Sigmoid colon (tissue), 7 donors: ENCODE results near the gene IL12B. TPM values are rescaled to one million over a fixed set of nuclear protein-coding genes. Genes with fewer than 3 reads are reported as not detected.

Source experiments
- DNase-seq: peaks from one replicate; pipeline ENCODE4 v3.0.0-alpha.2; 2019
- H3K27ac ChIP-seq, 4 donors: fragments of 200-600 bp; sonication (generic); one replicate each; pipeline ENCODE4 v1.5.1; 2016 to 2019; ENCODE audit warnings: mild to moderate bottlenecking in 1 of 4
- H3K27me3 ChIP-seq, 3 donors: fragments of 200-600 bp; sonication (generic); one replicate each; pipeline ENCODE4 v1.5.1; 2019; ENCODE audit warnings: mild to moderate bottlenecking in 1 of 3
- H3K36me3 ChIP-seq, 4 donors: fragments of 200-600 bp; sonication (generic); one replicate each; pipeline ENCODE4 v1.5.1; 2016 to 2019
- H3K4me1 ChIP-seq, 4 donors: fragments of 200-600 bp; sonication (generic); one replicate each; pipeline ENCODE4 v1.5.1; 2017 to 2019
- H3K4me3 ChIP-seq, 4 donors: fragments of 200-600 bp; sonication (generic); one replicate each; pipeline ENCODE4 v1.5.1; 2017 to 2019; ENCODE audit warnings: mild to moderate bottlenecking in 2 of 4, moderate library complexity in 1 of 4
- H3K9me3 ChIP-seq, 4 donors: fragments of 200-600 bp in 3 of 4; sonication (generic) in 3 of 4; one replicate each; pipeline versions ENCODE4 v1.5.1 to v1.6.1; 2013 to 2019
- CTCF ChIP-seq, 4 experiments: fragments of 450-650 bp in 3 of 4; fragments of 200-600 bp in 1 of 4; IDR thresholded peaks; one replicate each; pipeline ENCODE4 v1.5.1; 2016 to 2019; ENCODE audit warnings: antibody characterized with exemption in 4 of 4, mild to moderate bottlenecking in 3 of 4, moderate library complexity in 2 of 4
- EP300 ChIP-seq, 4 donors: sonication (generic); formaldehyde crosslinking; IDR thresholded peaks; one replicate each; pipeline ENCODE4 v1.6.1; 2017; ENCODE audit warnings: antibody characterized with exemption in 4 of 4
- POLR2A ChIP-seq, 2 donors: fragments of 450-650 bp; IDR thresholded peaks; one replicate each; pipeline ENCODE4 v1.6.1; 2016; ENCODE audit warnings: antibody characterized with exemption in 2 of 2, mild to moderate bottlenecking in 2 of 2, moderate library complexity in 2 of 2
- POLR2AphosphoS5 ChIP-seq, 4 donors: sonication (generic); formaldehyde crosslinking; IDR thresholded peaks; one replicate each; pipeline ENCODE4 v1.6.1; 2017; ENCODE audit warnings: antibody characterized with exemption in 4 of 4
- WGBS, 2 donors: extraction: QIAGEN DNeasy Blood & Tissue Kit; methylation state at CpG; one replicate each; pipeline ENCODE4 v1.1.7; 2013; 5-methylcytosine and 5-hydroxymethylcytosine counted together
- intact Hi-C: fragments of 100-400 bp; cut with DNase I; formaldehyde crosslinking; loops from one replicate; pipeline ENCODE4 v1.15.1; 2023
- polyA plus RNA-seq, 3 donors: library from polyadenylated mRNA; stranded (reverse); fragments of 200-250 nt; gene quantifications; one replicate each; pipeline ENCODE4 v1.2.3, GENCODE V29; 2013
- total RNA-seq, 4 donors: library from RNA; depleted of rRNA; stranded (reverse); fragments of >200 nt; gene quantifications; one replicate each; pipeline ENCODE4 v1.1.0, GENCODE V29; 2016
- donor health status: healthy with polysubstance abuse.
- donor health status: Bipolar disorder and iron deficiency.
- donor health status: healthy.

The IL12B gene
- total and polyA plus RNA-seq, 7 donors: not detected

- Histone ChIP-seq H3K36me3 (no peaks in the 10 kb centered on the region), H3K4me1 (no peaks in the 10 kb centered on the region), H3K27me3 (no peaks in the 10 kb centered on the region), H3K9me3 (no peaks in the 10 kb centered on the region), H3K4me3 (no peak overlapping the region), H3K27ac (no peak overlapping the region)
- WGBS, 2 donors: 90 to 94% methylated on average over 4 of the region's 4 CpGs
- no peak for TF ChIP-seq CTCF (IDR thresholded peaks at IDR 0.05)
- intact Hi-C loops: no loop called here
- DNase-seq: no peak
Observed at GRCh38 chr5:159340511-159340910, 10.2 kb upstream of the IL12B start.

- Histone ChIP-seq H3K9me3 (no peaks in the 10 kb centered on the region), H3K27me3 (no peaks in the 10 kb centered on the region), H3K36me3 (no peaks in the 10 kb centered on the region), H3K27ac (no peak overlapping the region), H3K4me1 (no peaks in the 10 kb centered on the region), H3K4me3 (no peak overlapping the region)
- WGBS, 2 donors: 76 to 86% methylated on average over 2 of the region's 2 CpGs
- intact Hi-C loops: no loop called here
- DNase-seq: no peak
- no peak for TF ChIP-seq POLR2A (IDR thresholded peaks at IDR 0.05)
- no peak for TF ChIP-seq CTCF (IDR thresholded peaks at IDR 0.05)
- TF ChIP-seq POLR2AphosphoS5 (IDR thresholded peaks at IDR 0.05): no peak
- no peak for TF ChIP-seq EP300 (IDR thresholded peaks at IDR 0.05)
Observed at GRCh38 chr5:159339460-159339859, 9.2 kb upstream of the IL12B start.

- Histone ChIP-seq H3K4me3 (no peak overlapping the region), H3K4me1 (no peaks in the 10 kb centered on the region), H3K9me3 (no peaks in the 10 kb centered on the region), H3K27me3 (no peaks in the 10 kb centered on the region), H3K27ac (no peak overlapping the region), H3K36me3 (no peaks in the 10 kb centered on the region)
- no peak for DNase-seq
- no peak for TF ChIP-seq EP300 (IDR thresholded peaks at IDR 0.05)
- TF ChIP-seq CTCF (IDR thresholded peaks at IDR 0.05): no peak
- intact Hi-C loops: no loop called here
Observed at GRCh38 chr5:159338118-159338517, 7.8 kb upstream of the IL12B start.

DNA sequence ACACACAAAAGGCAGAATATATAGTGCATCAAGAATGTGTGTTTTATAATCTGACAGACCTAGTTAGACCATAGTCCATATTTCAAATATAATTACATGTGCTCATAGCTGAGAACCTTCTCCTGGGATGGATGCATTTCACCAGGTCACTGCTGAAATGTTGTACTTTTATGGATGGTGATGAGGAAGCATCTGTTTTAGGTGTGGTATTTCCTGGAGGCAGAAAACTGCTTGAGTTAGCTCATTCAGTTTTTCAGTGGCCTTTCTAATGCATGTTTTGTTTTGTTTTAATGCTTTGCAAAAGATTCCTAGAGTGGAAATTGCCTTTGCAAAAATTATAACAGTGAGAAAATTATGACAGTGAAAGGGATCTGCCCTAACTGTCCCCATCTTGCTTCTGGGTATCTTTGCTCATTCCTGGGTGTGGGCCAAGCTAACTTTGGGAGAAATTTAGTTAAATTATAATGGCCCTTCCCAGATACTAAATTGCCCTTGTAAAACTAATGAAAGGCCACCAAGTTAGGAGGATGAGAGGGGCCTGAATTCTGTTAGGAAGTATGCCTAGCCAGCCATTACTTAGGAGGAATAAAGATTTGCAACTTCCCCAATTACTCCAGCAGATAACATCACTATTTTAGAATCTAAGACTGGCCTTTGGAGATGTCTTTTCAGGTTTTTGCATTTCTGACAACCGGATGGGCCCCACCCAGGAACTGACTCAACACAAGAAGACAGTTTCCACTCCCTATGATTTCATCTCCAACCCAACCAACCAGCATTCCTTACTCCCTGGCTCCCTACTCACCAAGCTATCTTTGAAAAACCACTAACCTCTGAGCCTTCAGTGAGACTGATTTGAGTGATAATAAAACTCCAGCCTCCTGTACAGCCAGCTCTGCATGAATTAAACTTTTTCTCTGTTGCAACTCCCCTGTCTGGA, 7.0 kb upstream of the IL12B start:
- no peak for DNase-seq
- Histone ChIP-seq H3K9me3 (no peaks in the 10 kb centered on the region), H3K4me3 (no peak overlapping the region), H3K4me1 (no peaks in the 10 kb centered on the region), H3K36me3 (no peaks in the 10 kb centered on the region), H3K27me3 (no peaks in the 10 kb centered on the region), H3K27ac (no peak overlapping the region)
- intact Hi-C loops: no loop called here
- WGBS, 2 donors: 11 to 30% methylated on average over 1 of the region's 1 CpG
- TF ChIP-seq POLR2A (IDR thresholded peaks at IDR 0.05): no peak
- TF ChIP-seq CTCF (IDR thresholded peaks at IDR 0.05): no peak
- TF ChIP-seq EP300 (IDR thresholded peaks at IDR 0.05): no peak
- TF ChIP-seq POLR2AphosphoS5 (IDR thresholded peaks at IDR 0.05): no peak

DNA sequence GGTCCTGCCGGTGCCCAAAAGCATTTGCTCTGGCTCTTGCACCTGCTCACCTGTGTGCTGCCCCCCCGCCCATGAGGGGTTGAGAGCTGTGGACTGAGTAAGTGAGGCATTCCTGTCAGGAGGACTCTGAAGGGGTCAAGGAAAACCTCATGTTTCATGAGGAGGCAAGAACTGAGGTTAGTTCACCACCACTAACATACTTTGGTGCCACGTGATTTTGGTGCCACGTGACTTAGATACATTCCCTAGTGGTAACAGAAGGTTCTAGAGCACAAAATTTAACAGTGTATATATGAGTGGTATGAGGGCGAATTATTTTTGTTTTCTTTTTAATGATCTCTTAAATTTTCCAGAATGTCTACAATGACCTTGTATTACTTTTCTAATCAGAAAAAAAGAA, 6.3 kb upstream of the IL12B start:
- no peaks in the 10 kb centered on the region for H3K9me3 ChIP-seq
- peaks cover 0 to 3% (median 3%) of the 10 kb centered on the region in 3 donors for H3K27me3 ChIP-seq
- no peak overlapping the region for H3K27ac ChIP-seq
- WGBS, 2 donors: 92 to 94% methylated on average over 5 of the region's 5 CpGs
- H3K4me3 ChIP-seq: no peak overlapping the region
- intact Hi-C loops: no loop called here
- TF ChIP-seq POLR2AphosphoS5 (IDR thresholded peaks at IDR 0.05): no peak
- no peak for DNase-seq
- H3K36me3 ChIP-seq: no peaks in the 10 kb centered on the region
- H3K4me1 ChIP-seq: peaks cover 0 to 2% (median under 1%) of the 10 kb centered on the region in 4 donors
